Peyer's patch (tissue), 4 donors: ENCODE data around the gene HABP4.

Source experiments
- POLR2A ChIP-seq, 2 donors: fragments of 450-650 bp; IDR thresholded peaks; one replicate each; pipeline ENCODE4 v1.5.1; 2017; ENCODE audit warnings: antibody characterized with exemption in 2 of 2, mild to moderate bottlenecking in 2 of 2, moderate library complexity in 2 of 2
- TF ChIP-seq, protein P1 (sequence below), 6 experiments: fragments of 450-650 bp in 4 of 6; fragments of 200-600 bp in 2 of 6; sonication (generic) in 1 of 6; IDR thresholded peaks; one replicate each; pipeline ENCODE4 v1.5.1; 2017 to 2019; ENCODE audit warnings: antibody characterized with exemption in 6 of 6, mild to moderate bottlenecking in 3 of 6, moderate library complexity in 1 of 6

- TF ChIP-seq, protein P1, sequence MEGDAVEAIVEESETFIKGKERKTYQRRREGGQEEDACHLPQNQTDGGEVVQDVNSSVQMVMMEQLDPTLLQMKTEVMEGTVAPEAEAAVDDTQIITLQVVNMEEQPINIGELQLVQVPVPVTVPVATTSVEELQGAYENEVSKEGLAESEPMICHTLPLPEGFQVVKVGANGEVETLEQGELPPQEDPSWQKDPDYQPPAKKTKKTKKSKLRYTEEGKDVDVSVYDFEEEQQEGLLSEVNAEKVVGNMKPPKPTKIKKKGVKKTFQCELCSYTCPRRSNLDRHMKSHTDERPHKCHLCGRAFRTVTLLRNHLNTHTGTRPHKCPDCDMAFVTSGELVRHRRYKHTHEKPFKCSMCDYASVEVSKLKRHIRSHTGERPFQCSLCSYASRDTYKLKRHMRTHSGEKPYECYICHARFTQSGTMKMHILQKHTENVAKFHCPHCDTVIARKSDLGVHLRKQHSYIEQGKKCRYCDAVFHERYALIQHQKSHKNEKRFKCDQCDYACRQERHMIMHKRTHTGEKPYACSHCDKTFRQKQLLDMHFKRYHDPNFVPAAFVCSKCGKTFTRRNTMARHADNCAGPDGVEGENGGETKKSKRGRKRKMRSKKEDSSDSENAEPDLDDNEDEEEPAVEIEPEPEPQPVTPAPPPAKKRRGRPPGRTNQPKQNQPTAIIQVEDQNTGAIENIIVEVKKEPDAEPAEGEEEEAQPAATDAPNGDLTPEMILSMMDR (IDR thresholded peaks at IDR 0.05): no peak
- TF ChIP-seq POLR2A (IDR thresholded peaks at IDR 0.05): no peak
Observed at GRCh38 chr9:96467784-96468183, 17.8 kb downstream of the HABP4 start.
